ENCODE results near the gene NATD1.

DNA sequence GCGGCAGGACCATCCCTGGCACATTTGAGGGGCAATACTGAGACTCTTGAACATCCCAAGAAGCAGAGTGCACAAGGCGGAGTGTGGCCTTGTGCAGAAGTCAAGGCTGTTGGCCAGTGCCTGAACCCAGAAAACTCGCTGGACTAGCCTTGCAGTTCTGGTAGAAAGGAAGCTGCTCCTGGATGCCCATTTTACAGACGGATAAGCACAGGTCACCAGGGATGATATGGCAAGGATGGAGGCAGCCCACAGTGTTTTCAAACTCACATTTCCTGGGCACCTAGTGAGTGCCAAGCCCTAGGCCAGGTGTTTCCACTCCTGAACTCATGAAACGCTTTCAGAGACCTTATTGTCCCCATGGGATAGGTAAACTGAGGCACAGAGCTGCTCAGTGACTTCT lies 29.6 kb upstream of the NATD1 start:
- TF ChIP-seq, protein P1, sequence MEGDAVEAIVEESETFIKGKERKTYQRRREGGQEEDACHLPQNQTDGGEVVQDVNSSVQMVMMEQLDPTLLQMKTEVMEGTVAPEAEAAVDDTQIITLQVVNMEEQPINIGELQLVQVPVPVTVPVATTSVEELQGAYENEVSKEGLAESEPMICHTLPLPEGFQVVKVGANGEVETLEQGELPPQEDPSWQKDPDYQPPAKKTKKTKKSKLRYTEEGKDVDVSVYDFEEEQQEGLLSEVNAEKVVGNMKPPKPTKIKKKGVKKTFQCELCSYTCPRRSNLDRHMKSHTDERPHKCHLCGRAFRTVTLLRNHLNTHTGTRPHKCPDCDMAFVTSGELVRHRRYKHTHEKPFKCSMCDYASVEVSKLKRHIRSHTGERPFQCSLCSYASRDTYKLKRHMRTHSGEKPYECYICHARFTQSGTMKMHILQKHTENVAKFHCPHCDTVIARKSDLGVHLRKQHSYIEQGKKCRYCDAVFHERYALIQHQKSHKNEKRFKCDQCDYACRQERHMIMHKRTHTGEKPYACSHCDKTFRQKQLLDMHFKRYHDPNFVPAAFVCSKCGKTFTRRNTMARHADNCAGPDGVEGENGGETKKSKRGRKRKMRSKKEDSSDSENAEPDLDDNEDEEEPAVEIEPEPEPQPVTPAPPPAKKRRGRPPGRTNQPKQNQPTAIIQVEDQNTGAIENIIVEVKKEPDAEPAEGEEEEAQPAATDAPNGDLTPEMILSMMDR (IDR thresholded peaks at IDR 0.05), result no peak
- no peak for TF ChIP-seq POLR2A (IDR thresholded peaks at IDR 0.05)
